GM21360 (cell line): ENCODE measurements around the gene TRPM1.

ENCODE experiments used
- ATAC-seq: cut with Tn5 transposase; IDR thresholded peaks from one replicate; pipeline ENCODE4 v1.9.1; 2021; ENCODE audit warnings: mild to moderate bottlenecking, moderate library complexity; ENCODE audit not compliant: unreplicated experiment

Gene TRPM1

DNA sequence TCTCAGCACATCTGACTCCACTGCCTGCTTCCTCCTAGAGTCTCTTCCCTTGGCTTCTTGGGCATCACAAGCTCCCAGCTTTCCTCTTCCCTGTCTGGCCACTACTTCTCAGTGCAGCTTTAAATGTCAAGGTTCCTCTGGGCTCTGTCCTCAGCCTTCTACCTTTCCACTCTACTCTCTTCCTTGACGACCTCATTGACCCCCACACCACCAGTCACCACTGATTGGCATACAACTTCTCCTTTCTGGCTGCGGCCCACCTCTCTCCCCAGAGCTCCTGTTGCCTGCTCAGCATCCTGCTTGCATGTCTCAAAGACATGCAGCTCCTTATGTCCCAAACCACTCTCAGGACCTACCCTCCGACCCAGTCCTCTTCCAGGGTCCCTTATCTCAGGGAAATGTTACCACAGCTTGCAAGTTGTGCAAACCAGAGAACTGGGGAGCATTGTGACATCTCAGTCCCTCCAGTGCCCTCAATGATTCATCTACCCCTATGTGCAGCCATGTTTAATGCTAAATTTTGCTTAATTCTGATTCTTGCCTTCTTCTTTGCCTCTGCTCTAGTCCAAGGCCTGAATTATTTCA, 49.9 kb downstream of the TRPM1 start:
- no peak for ATAC-seq

- ATAC-seq: no peak
These were observed 50.6 kb downstream of the TRPM1 start for GRCh38 chr15:31050953-31051352.

- ATAC-seq: no peak
These were observed 51.6 kb downstream of the TRPM1 start for GRCh38 chr15:31049682-31050615.

GRCh38 chr15:31049111-31049510, 52.4 kb downstream of the TRPM1 start:
- no peak for ATAC-seq

GRCh38 chr15:31047437-31047836, 54.1 kb downstream of the TRPM1 start:
- ATAC-seq: no peak

DNA sequence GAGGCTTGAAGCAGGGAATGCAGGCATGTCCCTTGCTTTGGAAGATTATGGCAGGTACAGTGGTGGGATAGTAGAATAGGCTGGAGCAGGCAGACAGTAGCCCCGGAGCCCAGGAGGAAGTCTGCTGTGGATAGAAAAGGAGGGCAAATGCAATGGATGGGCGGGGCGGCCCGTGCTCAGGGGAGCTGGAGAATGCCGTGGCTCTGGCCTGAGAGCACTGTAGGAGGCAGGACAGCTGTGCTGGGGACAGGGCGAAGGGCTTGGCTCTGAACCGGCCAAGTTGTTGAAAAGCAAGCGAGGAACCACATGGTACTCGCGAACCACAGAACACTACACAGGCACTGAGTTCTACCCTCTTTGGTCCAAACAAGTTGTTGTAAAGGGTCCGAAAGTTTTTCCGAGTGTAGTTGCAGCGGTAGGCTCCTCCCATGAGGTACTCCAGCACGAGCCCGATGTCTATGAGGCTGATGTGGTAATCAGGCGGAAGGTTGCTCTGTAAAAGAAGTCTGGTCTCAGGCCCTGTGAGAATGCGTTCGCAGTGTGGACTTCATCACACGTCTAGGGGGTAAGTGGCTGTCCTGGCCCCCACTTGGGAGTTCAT, 54.7 kb downstream of the TRPM1 start:
- ATAC-seq: no peak

GRCh38 chr15:31045606-31046005, 55.9 kb downstream of the TRPM1 start:
- no peak for ATAC-seq

- no peak for ATAC-seq
These were observed 58.8 kb downstream of the TRPM1 start for GRCh38 chr15:31042751-31043150.

GRCh38 chr15:31041610-31042009, 59.9 kb downstream of the TRPM1 start:
- ATAC-seq: no peak

- no peak for ATAC-seq
These were observed 60.9 kb downstream of the TRPM1 start for GRCh38 chr15:31040611-31041010.

DNA sequence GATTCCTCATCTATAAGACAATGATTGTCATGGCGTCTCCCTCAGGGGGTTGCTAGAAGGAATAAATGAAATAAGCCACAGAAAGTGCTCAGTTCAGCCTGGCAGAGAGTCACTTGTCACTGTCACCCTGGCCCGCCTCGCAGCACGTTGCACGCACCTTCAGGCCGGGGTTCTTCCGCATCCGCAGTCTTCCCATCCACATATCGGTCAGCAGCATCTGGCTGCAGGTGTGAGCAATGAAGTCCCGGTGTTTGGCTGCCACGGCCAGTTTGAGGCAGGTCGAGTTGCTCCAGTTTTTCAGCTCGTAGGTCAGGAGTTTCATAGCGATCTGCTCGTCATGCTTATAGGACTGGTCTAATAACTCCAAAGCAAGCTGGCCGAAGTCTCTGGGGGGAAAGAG, 61.6 kb downstream of the TRPM1 start:
- ATAC-seq: no peak

DNA sequence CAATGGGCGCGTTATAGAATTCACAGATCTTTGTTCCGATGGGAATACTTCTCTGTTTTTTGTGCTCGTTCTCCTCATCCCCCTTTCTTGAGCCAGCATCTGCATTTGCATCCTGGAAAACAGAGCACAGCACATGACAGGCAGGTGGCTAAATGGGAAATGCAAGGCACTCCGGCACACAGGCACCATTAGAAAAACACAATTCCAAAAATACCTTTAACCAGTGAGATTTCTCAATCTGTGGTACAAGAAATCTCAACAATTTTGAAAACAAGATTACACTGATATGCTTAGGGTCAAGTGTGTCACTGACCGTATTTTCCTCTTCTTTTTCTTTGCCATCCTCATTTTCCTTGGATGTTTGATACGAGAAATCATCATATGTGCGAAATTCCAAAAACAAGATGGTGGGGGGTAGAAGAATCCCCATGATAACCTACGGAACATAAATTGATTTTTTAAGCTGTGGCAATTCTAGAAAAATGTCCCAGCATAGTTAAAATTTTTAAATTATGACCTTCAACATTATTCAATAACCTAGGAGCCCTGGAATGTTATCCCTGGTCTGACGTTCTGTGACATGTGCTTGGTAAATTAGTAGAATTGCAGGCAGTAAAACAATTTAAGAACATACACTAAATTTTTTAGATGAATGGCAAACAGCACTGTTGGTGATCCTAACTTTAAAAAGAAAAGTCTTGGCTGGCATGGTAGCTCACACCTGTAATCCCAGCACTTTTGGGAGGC, 63.6 kb downstream of the TRPM1 start:
- ATAC-seq: no peak

DNA sequence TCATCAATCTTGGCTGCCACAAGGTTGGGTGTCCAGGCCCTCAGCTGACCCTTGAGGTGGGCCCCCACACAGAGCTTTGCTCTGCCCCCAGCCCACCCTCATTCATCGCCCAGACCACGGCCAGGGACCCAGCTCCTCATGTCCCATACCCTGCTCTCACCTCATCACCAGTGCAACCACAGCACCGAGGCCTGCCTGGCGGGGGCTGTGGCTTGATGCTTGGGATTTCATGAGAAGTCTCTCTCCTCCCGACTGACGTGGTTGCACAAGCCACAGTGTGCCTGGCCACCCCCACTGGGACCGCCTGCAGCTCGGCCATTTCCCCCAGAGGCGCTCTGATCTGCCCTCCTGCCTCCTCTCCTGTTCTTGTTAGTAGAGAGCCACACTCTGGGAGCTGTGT, 64.7 kb downstream of the TRPM1 start:
- ATAC-seq: no peak

- ATAC-seq: no peak
These were observed 65.9 kb downstream of the TRPM1 start for GRCh38 chr15:31035610-31036009.

DNA sequence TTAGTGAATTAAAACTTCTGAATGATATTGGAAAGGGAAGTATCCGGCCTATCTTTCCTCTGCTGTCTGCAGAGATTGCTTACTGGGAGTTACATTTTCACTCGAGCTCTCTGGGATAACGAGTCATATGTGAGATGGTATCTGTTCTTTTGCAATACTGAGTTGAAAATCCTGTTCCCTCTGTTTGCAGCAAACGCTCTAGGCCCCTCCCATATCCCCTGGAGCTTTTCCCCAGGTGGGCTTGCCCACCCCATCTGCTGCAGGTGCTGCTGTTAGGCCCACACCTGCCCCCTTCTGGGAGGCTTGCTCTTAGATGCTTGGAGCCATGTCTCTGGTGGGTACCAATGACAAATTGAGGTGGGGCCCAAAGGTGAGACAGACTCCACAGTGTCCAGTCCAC, 67.4 kb downstream of the TRPM1 start:
- ATAC-seq: no peak

GRCh38 chr15:31032961-31033371, 68.6 kb downstream of the TRPM1 start:
- no peak for ATAC-seq

- peak; percentile 68 for ATAC-seq
These were observed 70.0 kb downstream of the TRPM1 start for GRCh38 chr15:31031471-31032067.

DNA sequence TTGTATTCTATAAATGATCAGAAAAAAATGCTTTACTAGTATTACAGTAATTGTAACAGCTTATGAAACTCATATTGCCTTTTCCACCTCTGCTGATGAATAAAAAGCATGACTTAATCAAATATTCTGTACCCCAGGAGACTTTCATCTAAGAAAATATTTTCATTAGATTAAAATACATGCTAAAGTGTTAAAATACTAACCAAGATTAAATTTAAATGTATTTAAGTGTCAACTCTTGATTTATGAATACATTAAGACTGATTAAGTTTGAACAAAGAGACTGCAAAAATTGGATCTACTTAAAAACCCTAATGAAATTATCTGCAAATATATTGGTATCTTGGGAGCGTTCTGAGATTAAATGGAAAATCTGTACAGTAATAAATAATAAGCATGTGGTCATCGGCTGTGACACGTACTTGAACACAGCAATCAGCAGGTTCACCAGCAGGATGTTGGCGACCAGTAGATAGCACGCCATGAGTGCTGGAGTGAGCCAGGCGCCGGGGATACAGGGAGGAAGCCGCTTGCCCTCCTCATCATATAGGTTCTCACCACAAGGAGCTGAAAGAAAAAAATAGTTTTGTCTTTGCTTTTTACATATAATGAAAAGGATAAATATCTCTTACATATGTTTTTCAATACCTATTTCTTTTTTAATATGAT, 73.5 kb downstream of the TRPM1 start:
- ATAC-seq: no peak

DNA sequence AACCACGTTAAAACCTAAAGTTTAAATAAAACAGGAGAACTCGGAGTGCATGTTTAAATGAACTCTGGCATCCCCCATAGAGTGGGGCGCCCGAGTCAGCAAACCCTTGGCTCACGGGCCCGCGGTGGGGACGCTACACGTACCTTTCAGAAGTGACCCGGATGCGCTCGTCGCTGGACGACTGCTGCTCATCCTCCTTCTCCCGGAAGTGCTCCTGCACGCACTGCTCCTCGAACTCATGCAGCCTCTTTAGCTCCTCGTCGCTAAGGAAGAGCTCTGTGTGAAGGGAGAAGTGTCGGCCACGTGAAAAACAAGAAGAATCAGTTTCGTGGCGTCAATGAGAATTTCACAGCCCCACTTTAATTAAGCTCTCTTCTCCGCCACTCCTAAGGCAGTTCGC, 75.5 kb downstream of the TRPM1 start:
- no peak for ATAC-seq

GRCh38 chr15:31024979-31025378, 76.5 kb downstream of the TRPM1 start:
- no peak for ATAC-seq
